IMR-90 (cell line): Measurements from ENCODE around the gene ACE. TPM values are rescaled to one million over a fixed set of nuclear protein-coding genes. Genes with fewer than 3 reads are reported as not detected.
A peak's percentile ranks its signal among the peaks of the same experiment; 100 is the strongest.

Experiments used
- ATAC-seq: fragments of 200-7000 bp; cut with Tn5 transposase; 2 replicates; pipeline ENCODE4 v1.9.1; 2020; ENCODE audit warnings: low read depth, mild to moderate bottlenecking, moderate library complexity
- BruUV-seq: library from RNA; stranded (reverse); fragments of 400-500 nt; replicated peaks from 2 replicates; lab custom pipeline; 2021; lab: Mats Ljungman, UMichigan
- CTCF ChIA-PET: fragments of 300-600 bp; formaldehyde crosslinking; extraction: SDS; loops from one replicate; lab custom pipeline; 2021; ENCODE audit warnings: antibody characterized with exemption; lab: Yijun Ruan, JAX
- POLR2A ChIA-PET: fragments of 300-600 bp; sonication (Branson Sonifier 250); formaldehyde crosslinking; loops from one replicate; lab custom pipeline; 2022; ENCODE audit warnings: antibody characterized with exemption; ENCODE audit not compliant: unreplicated experiment; lab: Charles Lee
- DNase-seq: peaks from one replicate; pipeline ENCODE4 v3.0.0; 2013
- H2AFZ ChIP-seq: replicated peaks from 2 replicates; pipeline ENCODE3; 2013; ENCODE audit warnings: low read length, mild to moderate bottlenecking; ENCODE audit not compliant: poor library complexity
- H2AK5ac ChIP-seq: 2 replicates; pipeline ENCODE4 v1.6.1; 2013; ENCODE audit warnings: low read depth, low read length, inconsistent platforms
- H2AK9ac ChIP-seq: replicated peaks from 2 replicates; pipeline ENCODE3; 2013; ENCODE audit warnings: mild to moderate bottlenecking, low read depth, low read length, moderate library complexity; ENCODE audit not compliant: poor library complexity
- H2BK120ac ChIP-seq: 2 replicates; pipeline ENCODE4 v1.6.1; 2013; ENCODE audit warnings: low read depth, low read length, inconsistent platforms
- H2BK15ac ChIP-seq: 3 replicates; pipeline ENCODE4 v1.6.1; 2013; ENCODE audit warnings: low read depth, low read length, inconsistent platforms
- H2BK20ac ChIP-seq: 2 replicates; pipeline ENCODE4 v1.6.1; 2013; ENCODE audit warnings: low read depth, mild to moderate bottlenecking, inconsistent platforms, low read length, moderate library complexity
- H2BK5ac ChIP-seq: 2 replicates; pipeline ENCODE4 v1.6.1; 2013; ENCODE audit warnings: mild to moderate bottlenecking, low read depth, low read length, inconsistent platforms; ENCODE audit not compliant: poor library complexity, severe bottlenecking
- H3K14ac ChIP-seq: replicated peaks from 2 replicates; pipeline ENCODE4 v1.6.1; 2013; ENCODE audit warnings: low read depth, low read length, inconsistent platforms
- H3K18ac ChIP-seq: 2 replicates; pipeline ENCODE4 v1.6.1; 2013; ENCODE audit warnings: low read depth, low read length, control low read depth
- H3K23ac ChIP-seq: 2 replicates; pipeline ENCODE4 v1.6.1; 2013; ENCODE audit warnings: low read depth, low read length, inconsistent platforms
- H3K27ac ChIP-seq: 2 replicates; pipeline ENCODE4 v1.5.1; 2013; ENCODE audit warnings: mild to moderate bottlenecking, control low read depth, low read length; ENCODE audit not compliant: insufficient read depth
- H3K27me3 ChIP-seq: 2 replicates; pipeline ENCODE4 v1.6.1; 2013; ENCODE audit warnings: low read length; ENCODE audit not compliant: control insufficient read depth, insufficient read depth
- H3K36me3 ChIP-seq: 2 replicates; pipeline ENCODE4 v1.6.1; 2013; ENCODE audit warnings: low read length, mixed read lengths; ENCODE audit not compliant: control insufficient read depth, insufficient read depth
- H3K4ac ChIP-seq: 2 replicates; pipeline ENCODE4 v1.6.1; 2013; ENCODE audit warnings: low read depth, low read length, inconsistent platforms
- H3K4me1 ChIP-seq: 2 replicates; pipeline ENCODE4 v1.6.1; 2013; ENCODE audit warnings: low read length, mixed read lengths; ENCODE audit not compliant: control insufficient read depth, insufficient read depth
- H3K4me2 ChIP-seq: 2 replicates; pipeline ENCODE4 v1.6.1; 2013; ENCODE audit warnings: low read depth, mild to moderate bottlenecking, control low read depth, low read length, moderate library complexity
- H3K4me3 ChIP-seq: 2 replicates; pipeline ENCODE4 v1.5.1; 2013; ENCODE audit warnings: low read depth, mild to moderate bottlenecking, control low read depth, low read length, moderate library complexity; ENCODE audit not compliant: insufficient read depth
- H3K56ac ChIP-seq: 2 replicates; pipeline ENCODE4 v1.6.1; 2013; ENCODE audit warnings: low read length, inconsistent platforms; ENCODE audit not compliant: insufficient read depth; ENCODE audit errors: extremely low read depth
- H3K79me1 ChIP-seq, 2 experiments: 2 replicates each; pipeline ENCODE4 v1.6.1; 2013; ENCODE audit warnings: low read length in 2 of 2, inconsistent platforms in 1 of 2, low read depth in 1 of 2
- H3K9ac ChIP-seq: 2 replicates; pipeline ENCODE4 v1.6.1; 2013; ENCODE audit warnings: low read depth, low read length, control low read depth
- H3K9me1 ChIP-seq: 2 replicates; pipeline ENCODE4 v1.6.1; 2013; ENCODE audit warnings: low read length, inconsistent platforms; ENCODE audit not compliant: insufficient read depth
- H3K9me3 ChIP-seq: 2 replicates; pipeline ENCODE4 v1.6.1; 2013; ENCODE audit warnings: low read length; ENCODE audit not compliant: control insufficient read depth, insufficient read depth
- H4K20me1 ChIP-seq: 2 replicates; pipeline ENCODE4 v1.6.1; 2013; ENCODE audit warnings: low read length, inconsistent platforms; ENCODE audit not compliant: insufficient read depth
- H4K5ac ChIP-seq: 2 replicates; pipeline ENCODE4 v1.6.1; 2013; ENCODE audit warnings: mild to moderate bottlenecking, low read depth, low read length, control low read depth
- H4K8ac ChIP-seq, 2 experiments: 2 replicates each; pipeline ENCODE4 v1.6.1; 2013; ENCODE audit warnings: low read depth in 2 of 2, low read length in 2 of 2, control low read depth in 1 of 2, inconsistent platforms in 1 of 2
- H4K91ac ChIP-seq: 2 replicates; pipeline ENCODE4 v1.6.1; 2013; ENCODE audit warnings: low read depth, low read length, inconsistent platforms; ENCODE audit not compliant: insufficient read depth
- BHLHE40 ChIP-seq: fragments of 150-350 bp; IDR thresholded peaks from 2 replicates; pipeline ENCODE4 v1.6.1; 2016; ENCODE audit warnings: mild to moderate bottlenecking, low read depth, low read length
- CEBPB ChIP-seq: IDR thresholded peaks from 2 replicates; pipeline ENCODE4 v1.6.1; 2012; ENCODE audit warnings: low read depth, low read length, improper control_type of control experiment
- CHD1 ChIP-seq: IDR thresholded peaks from 2 replicates; pipeline ENCODE4 v1.6.1; 2012; ENCODE audit warnings: low read depth, low read length, improper control_type of control experiment
- CTCF ChIP-seq: conservative IDR thresholded peaks from 2 replicates; pipeline ENCODE4 v1.5.1; 2012; ENCODE audit warnings: mild to moderate bottlenecking, low read depth, low read length, improper control_type of control experiment
- FOS ChIP-seq: fragments of 150-350 bp; IDR thresholded peaks from 2 replicates; pipeline ENCODE4 v1.6.1; 2016; ENCODE audit warnings: low read depth, low read length
- MAFK ChIP-seq: IDR thresholded peaks from 2 replicates; pipeline ENCODE4 v1.6.1; 2012; ENCODE audit warnings: low read depth, low read length, improper control_type of control experiment
- MAZ ChIP-seq: IDR thresholded peaks from 2 replicates; pipeline ENCODE4 v1.6.1; 2012; ENCODE audit warnings: low read depth, mild to moderate bottlenecking, low read length, improper control_type of control experiment, moderate library complexity, borderline replicate concordance
- MXI1 ChIP-seq: IDR thresholded peaks from 2 replicates; pipeline ENCODE4 v1.6.1; 2012; ENCODE audit warnings: low read depth, mild to moderate bottlenecking, low read length, moderate library complexity, borderline replicate concordance
- NFE2L2 ChIP-seq: fragments of 150-350 bp; IDR thresholded peaks from 2 replicates; pipeline ENCODE4 v1.6.1; 2016; ENCODE audit warnings: low read depth, mild to moderate bottlenecking, low read length
- POLR2A ChIP-seq: IDR thresholded peaks from 2 replicates; pipeline ENCODE4 v1.6.1; 2012; ENCODE audit warnings: mild to moderate bottlenecking, low read depth, low read length
- RAD21 ChIP-seq: IDR thresholded peaks from 2 replicates; pipeline ENCODE4 v1.6.1; 2012; ENCODE audit warnings: low read length, improper control_type of control experiment
- RCOR1 ChIP-seq: IDR thresholded peaks from 2 replicates; pipeline ENCODE4 v1.6.1; 2012; ENCODE audit warnings: mild to moderate bottlenecking, low read length, improper control_type of control experiment; ENCODE audit not compliant: insufficient replicate concordance
- RFX5 ChIP-seq: IDR thresholded peaks from 2 replicates; pipeline ENCODE4 v1.8.0; 2012; ENCODE audit warnings: low read depth, mild to moderate bottlenecking, low read length, moderate library complexity
- SMC3 ChIP-seq: fragments of 150-350 bp; IDR thresholded peaks from 2 replicates; pipeline ENCODE4 v1.6.1; 2016; ENCODE audit warnings: low read depth, mild to moderate bottlenecking, antibody characterized with exemption, low read length, moderate library complexity
- WGBS, 2 experiments: methylation state at CpG; one replicate each; pipeline versions ENCODE4 v1.1.5 to v1.1.7; 2013; ENCODE audit warnings: missing lambda C conversion rate in 2 of 2; ENCODE audit not compliant: insufficient read length in 1 of 2; ENCODE audit errors: extremely low coverage in 2 of 2; 5-methylcytosine and 5-hydroxymethylcytosine counted together
- dilution Hi-C: fragments of 300-500 bp; cut with HindIII; formaldehyde crosslinking; loops from one replicate; pipeline ENCODE4 v1.14.3; 2018; ENCODE audit warnings: low sequenced_read_pairs; ENCODE audit not compliant: unreplicated experiment
- in situ Hi-C: fragments of 300-500 bp; cut with MboI; formaldehyde crosslinking; loops from 3 replicates; pipeline ENCODE4 v1.14.3; 2019; ENCODE audit warnings: low sequenced_read_pairs, inconsistent platforms, mixed read lengths
- intact Hi-C: fragments of 100-400 bp; cut with micrococcal nuclease; formaldehyde crosslinking; loops from 2 replicates; pipeline ENCODE4 v1.10.0; 2022
- polyA plus RNA-seq, 3 experiments: library from polyadenylated mRNA; depleted of rRNA; stranded (reverse); fragments of >200 nt; gene quantifications; 2 replicates each; pipeline ENCODE4 v1.2.3, GENCODE V29; 2012; ENCODE audit warnings: low replicate concordance in 1 of 3
- total RNA-seq: library from RNA; depleted of rRNA; stranded (reverse); fragments of >200 nt; gene quantifications from 2 replicates; pipeline ENCODE4 v1.2.3, GENCODE V29; 2012
- TF ChIP-seq, protein P1 (sequence below): fragments of 150-350 bp; IDR thresholded peaks from 2 replicates; pipeline ENCODE4 v1.6.1; 2017; ENCODE audit warnings: mild to moderate bottlenecking, antibody characterized with exemption, low read length, low read depth
- TF ChIP-seq, protein P2 (sequence below): fragments of 150-350 bp; IDR thresholded peaks from 2 replicates; pipeline ENCODE4 v1.6.1; 2016; ENCODE audit warnings: low read depth, mild to moderate bottlenecking, low read length, moderate library complexity, borderline replicate concordance

The ACE gene
- total and polyA plus RNA-seq, 2 of the 4 experiments (the other 2 are of a cell fraction) = 1.4 to 5.8 TPM

DNA sequence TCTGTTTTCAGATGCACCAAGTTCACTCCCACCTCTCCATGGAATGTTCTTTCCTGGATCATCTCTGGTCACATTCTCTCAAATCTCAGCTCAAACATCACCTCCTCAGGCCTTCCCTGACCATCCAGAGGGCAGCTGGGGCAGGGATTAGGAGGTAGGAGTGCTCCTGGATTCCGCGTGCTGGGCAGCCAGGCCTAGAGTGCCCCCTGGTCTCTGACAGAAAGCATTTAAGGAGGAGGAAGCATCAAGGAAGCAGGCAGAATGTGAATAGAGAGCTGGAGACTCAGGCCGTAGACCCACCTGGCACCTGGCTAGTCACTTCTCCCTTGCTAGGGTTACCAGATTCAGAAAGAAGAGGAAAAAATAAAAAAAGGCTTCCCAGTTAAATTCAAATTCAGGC, 28.2 kb upstream of the ACE start:
- H3K9me3 ChIP-seq = no peaks in the 10 kb centered on the region
- H3K23ac ChIP-seq = no peak overlapping the region
- in situ Hi-C loops (no loop called here), dilution Hi-C loops (no loop called here), intact Hi-C loops (no loop called here)
- no peak overlapping the region for H3K9ac ChIP-seq
- H2AK5ac ChIP-seq = 0 out of 2 replicates have a peak overlapping the region, but pooled peaks have one; percentile 27
- H2BK5ac ChIP-seq = no peak overlapping the region
- no peaks in the 10 kb centered on the region for H3K79me1 ChIP-seq
- no TSS peak for BruUV-seq
- H3K4me2 ChIP-seq = no peak overlapping the region
- ChIA-PET CTCF (interaction anchor here (0.6 kb wide), 1 partner anchor 128 kb away, joined by 4 read pairs; no protein-coding TSS in a partner anchor), POLR2A (no interaction called here)
- H3K27me3 ChIP-seq = peaks cover 3% of the 10 kb centered on the region; the same call in 1 of the 2 replicates
- H2BK120ac ChIP-seq = no peak overlapping the region
- no peak overlapping the region for H4K8ac ChIP-seq
- no peak overlapping the region for H2AFZ ChIP-seq
- no peak overlapping the region for H4K91ac ChIP-seq
- H3K56ac ChIP-seq = no peak overlapping the region
- no peak overlapping the region for H3K4ac ChIP-seq
- H2BK20ac ChIP-seq = no peak overlapping the region
- H2BK15ac ChIP-seq = no peak overlapping the region
- H4K20me1 ChIP-seq = no peaks in the 10 kb centered on the region
- no peak overlapping the region for H3K14ac ChIP-seq
- peaks cover 4% of the 10 kb centered on the region for H3K4me1 ChIP-seq
- no peak overlapping the region for H3K27ac ChIP-seq
- H2AK9ac ChIP-seq = no peak overlapping the region
- WGBS, 2 experiments = no CpG with 5 or more reads among the region's 3 CpGs
- TF ChIP-seq RFX5 (no peak), NFE2L2 (no peak), RCOR1 (no peak), CTCF (no peak), FOS (no peak), CHD1 (no peak), POLR2A (no peak), RAD21 (no peak), CEBPB (no peak), MAFK (no peak), MXI1 (no peak), BHLHE40 (no peak), MAZ (no peak), SMC3 (no peak)
- TF ChIP-seq, protein P1, sequence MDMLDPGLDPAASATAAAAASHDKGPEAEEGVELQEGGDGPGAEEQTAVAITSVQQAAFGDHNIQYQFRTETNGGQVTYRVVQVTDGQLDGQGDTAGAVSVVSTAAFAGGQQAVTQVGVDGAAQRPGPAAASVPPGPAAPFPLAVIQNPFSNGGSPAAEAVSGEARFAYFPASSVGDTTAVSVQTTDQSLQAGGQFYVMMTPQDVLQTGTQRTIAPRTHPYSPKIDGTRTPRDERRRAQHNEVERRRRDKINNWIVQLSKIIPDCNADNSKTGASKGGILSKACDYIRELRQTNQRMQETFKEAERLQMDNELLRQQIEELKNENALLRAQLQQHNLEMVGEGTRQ = no peak
- TF ChIP-seq, protein P2, sequence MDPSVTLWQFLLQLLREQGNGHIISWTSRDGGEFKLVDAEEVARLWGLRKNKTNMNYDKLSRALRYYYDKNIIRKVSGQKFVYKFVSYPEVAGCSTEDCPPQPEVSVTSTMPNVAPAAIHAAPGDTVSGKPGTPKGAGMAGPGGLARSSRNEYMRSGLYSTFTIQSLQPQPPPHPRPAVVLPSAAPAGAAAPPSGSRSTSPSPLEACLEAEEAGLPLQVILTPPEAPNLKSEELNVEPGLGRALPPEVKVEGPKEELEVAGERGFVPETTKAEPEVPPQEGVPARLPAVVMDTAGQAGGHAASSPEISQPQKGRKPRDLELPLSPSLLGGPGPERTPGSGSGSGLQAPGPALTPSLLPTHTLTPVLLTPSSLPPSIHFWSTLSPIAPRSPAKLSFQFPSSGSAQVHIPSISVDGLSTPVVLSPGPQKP = no peak
- no peaks in the 10 kb centered on the region for H3K9me1 ChIP-seq
- H4K5ac ChIP-seq = no peak overlapping the region
- H3K18ac ChIP-seq = no peak overlapping the region
- no peak for DNase-seq
- no peak for ATAC-seq
- H3K4me3 ChIP-seq = no peak overlapping the region
- no peaks in the 10 kb centered on the region for H3K36me3 ChIP-seq
